Measurements from ENCODE around the gene ETV5.

ETV5 gene

DNA sequence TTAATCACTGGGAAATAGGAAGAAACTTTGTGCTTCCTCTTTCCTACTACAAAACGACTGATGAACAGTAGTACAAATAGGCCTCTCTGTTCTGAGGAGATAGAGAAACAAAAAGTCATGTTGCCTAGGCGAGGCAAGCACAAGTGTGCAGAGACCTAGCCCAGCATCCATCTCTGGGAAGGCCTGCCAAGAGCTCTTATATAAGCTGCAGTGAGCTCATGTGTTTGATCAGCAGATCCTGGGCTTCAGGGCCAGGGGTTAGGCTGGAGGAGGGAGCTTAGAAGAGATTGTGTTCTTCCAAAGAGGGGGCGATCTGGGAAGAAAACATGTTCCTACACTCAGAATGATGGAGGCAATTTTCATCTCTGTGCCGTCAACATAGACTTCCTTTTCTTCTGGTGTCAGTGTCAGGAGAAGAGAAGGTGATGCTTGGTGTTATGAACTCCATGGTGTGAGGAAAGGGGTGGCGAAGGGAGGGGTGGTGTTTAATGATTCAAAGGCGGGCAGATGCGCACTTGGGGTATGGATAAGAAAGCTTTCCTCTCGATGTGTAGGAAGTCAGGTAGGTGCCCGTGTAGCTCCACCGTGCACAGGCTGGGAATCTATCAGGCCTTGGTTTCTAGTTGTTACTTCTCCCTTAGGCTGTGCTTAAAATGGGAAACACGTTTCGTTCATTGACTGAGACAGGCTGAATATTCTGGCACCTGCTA is 29.5 kb upstream of the ETV5 start:
- TF ChIP-seq JUND (IDR thresholded peaks at IDR 0.05; ENCODE audit: low read depth) = no peak
- in situ Hi-C loops (cut with HindIII; ENCODE audit: low pct_unique_long_range_greater_than_20kb, low sequenced_read_pairs) = no loop called here
- no peak for DNase-seq (ENCODE audit: low read depth in 1 of 2, low spot score in 1 of 2)

DNA sequence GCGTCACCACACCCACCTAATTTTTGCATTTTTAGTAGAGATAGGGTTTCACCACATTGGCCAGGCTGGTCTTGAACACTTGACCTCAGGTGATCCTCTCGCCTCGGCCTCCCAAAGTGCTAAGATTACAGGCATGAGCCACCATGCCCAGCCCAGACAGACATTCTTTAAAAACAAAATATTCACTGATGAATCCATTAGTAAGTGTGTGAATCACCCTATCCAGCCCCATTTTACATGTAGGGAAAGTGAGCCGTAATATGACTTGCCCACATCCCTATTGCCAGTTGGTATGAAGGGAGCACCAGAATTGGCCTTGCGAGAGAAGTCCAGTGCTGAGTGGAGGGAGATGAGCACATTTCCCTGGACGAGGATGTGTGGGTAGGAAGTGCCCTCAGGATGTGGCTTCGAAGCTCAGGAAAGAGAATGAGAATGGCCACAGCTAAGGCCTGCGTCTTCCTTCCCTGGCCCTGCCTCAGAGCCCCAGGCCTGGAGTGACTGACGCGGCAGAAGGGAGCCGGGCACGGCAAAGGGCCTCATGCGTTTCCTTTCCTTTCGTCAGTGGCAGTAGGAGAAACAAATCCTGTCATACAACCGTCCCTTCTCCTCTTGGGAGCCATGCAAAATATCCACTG is 28.3 kb upstream of the ETV5 start:
- DNase-seq (ENCODE audit: low read depth in 1 of 2, low spot score in 1 of 2) = no peak
- in situ Hi-C loops (cut with HindIII; ENCODE audit: low pct_unique_long_range_greater_than_20kb, low sequenced_read_pairs) = no loop called here
- TF ChIP-seq JUND (IDR thresholded peaks at IDR 0.05; ENCODE audit: low read depth) = no peak

DNA sequence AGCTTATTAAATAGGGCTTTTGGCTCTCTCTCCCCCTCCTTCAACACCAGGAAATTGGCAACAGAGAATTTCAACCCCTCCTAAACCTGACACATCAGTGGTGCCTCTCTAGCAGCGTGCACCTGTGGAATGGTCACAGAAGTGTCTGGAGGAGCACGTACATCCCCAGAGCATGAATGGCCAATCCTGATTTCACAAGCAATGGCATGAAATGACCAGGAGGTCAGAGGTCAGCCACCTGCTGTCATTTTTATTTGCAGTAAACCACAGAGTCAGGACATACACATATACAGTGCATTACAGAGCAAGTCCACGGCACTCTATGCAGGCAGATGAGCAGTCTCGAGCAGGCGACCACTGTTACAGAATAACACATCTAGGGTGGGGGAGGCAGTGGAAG is 25.1 kb upstream of the ETV5 start:
- DNase-seq (ENCODE audit: low read depth in 1 of 2, low spot score in 1 of 2) = no peak
- TF ChIP-seq JUND (IDR thresholded peaks at IDR 0.05; ENCODE audit: low read depth) = no peak
- in situ Hi-C loops (cut with HindIII; ENCODE audit: low pct_unique_long_range_greater_than_20kb, low sequenced_read_pairs) = no loop called here

DNA sequence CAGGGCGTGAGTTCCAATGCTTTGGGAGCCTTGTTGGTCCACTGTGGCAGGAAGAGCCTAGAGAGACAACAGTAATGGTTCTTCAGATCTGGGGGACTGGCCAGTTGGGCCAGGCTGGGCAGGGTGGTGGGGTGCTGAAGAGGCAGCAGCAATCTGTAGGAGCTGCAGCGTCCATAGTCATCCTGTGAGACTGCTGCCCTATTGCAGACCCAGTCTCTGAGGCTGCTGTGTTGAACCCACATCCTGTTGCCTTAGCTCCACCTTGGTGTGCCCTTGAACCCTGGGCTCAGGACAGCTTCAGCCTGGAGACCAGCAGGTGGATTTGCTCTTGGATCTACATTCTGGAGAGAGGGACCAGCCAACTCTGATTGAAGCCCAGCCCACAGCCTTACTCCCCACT is 23.6 kb upstream of the ETV5 start:
- in situ Hi-C loops (cut with HindIII; ENCODE audit: low pct_unique_long_range_greater_than_20kb, low sequenced_read_pairs) = no loop called here
- TF ChIP-seq JUND (IDR thresholded peaks at IDR 0.05; ENCODE audit: low read depth) = no peak
- no peak for DNase-seq (ENCODE audit: low read depth in 1 of 2, low spot score in 1 of 2)

DNA sequence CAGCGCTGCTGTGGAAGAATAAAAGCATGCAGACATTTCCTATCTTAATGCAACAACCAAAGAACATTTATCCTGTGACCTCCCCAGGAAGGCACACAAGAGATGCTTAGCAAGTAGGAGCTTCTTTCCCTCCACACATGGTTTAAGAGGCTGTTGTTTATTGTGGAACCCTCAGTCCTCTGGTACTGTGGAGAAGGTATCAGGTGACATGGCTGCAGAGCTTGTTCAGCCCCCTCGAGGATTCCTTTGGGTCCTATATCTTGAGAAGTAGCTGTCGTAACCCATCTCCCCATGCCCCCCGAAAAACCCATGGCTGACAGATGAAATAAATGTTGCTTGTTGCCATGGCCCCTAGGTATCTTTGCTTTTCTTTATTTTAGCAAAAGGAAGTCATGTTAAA is 20.3 kb upstream of the ETV5 start:
- no peak for TF ChIP-seq JUND (IDR thresholded peaks at IDR 0.05; ENCODE audit: low read depth)
- no peak for DNase-seq (ENCODE audit: low read depth in 1 of 2, low spot score in 1 of 2)
- in situ Hi-C loops (cut with HindIII; ENCODE audit: low pct_unique_long_range_greater_than_20kb, low sequenced_read_pairs) = no loop called here

DNA sequence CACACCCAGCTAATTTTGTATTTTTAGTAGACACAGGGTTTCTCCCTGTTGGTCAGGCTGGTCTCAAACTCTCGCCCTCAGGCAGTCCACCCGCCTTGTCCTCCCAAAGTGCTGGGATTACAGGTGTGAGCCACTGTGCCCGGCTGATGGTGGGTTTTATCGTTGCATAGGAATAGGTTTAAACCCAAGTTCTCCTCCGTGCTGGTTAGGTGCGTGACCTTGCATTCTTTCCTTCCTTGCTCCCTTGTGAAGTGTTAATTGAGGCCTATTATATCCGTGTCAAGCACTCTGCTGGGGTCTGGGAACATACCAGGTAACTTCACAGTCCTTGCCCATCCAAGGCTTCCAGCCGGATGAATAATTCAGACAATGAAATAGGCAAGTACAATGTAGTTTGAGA is 19.3 kb upstream of the ETV5 start:
- no peak for TF ChIP-seq JUND (IDR thresholded peaks at IDR 0.05; ENCODE audit: low read depth)
- in situ Hi-C loops (cut with HindIII; ENCODE audit: low pct_unique_long_range_greater_than_20kb, low sequenced_read_pairs) = no loop called here
- DNase-seq (ENCODE audit: low read depth in 1 of 2, low spot score in 1 of 2) = no peak

DNA sequence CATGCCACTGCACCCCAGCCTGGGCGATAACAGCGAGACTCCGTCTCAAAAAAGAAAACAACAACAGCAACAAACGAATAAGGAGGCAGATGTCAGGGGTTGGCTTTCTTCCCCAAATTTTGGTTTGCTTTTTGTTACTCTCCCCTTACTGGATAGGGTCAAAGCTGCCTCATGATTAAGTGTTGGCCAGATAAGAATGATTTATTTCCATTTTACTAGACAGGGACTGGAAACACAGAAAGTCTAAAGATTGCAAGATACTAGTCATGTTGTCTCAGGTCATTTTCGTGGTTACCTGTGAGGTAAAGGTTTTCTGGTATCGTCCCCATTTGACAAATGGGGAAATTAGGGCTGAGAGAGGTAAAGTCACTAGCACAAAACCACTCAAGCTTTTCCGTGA is 18.6 kb upstream of the ETV5 start:
- TF ChIP-seq JUND (IDR thresholded peaks at IDR 0.05; ENCODE audit: low read depth) = no peak
- DNase-seq (ENCODE audit: low read depth in 1 of 2, low spot score in 1 of 2) = no peak
- in situ Hi-C loops (cut with HindIII; ENCODE audit: low pct_unique_long_range_greater_than_20kb, low sequenced_read_pairs) = no loop called here

DNA sequence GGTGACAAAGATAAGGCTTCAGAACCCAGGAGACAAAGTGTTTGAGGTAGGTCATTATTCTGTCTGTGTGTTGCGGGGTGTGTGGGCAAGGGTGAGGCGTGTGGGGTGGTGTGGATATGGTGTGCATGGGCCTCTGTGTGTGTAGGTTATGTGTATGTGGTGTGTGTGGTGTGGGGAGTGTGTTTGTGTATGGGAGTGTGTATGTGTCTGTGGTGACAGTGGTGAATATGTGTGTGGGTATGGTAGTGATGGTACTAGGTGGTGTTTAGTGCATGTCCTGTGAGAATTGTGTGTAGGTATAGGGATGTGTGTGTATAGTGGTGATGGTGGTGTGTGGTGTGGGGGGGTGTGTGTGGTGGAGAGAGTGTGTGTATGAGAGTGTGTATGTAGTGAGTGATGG is 16.2 kb upstream of the ETV5 start:
- DNase-seq (ENCODE audit: low read depth in 1 of 2, low spot score in 1 of 2) = no peak
- in situ Hi-C loops (cut with HindIII; ENCODE audit: low pct_unique_long_range_greater_than_20kb, low sequenced_read_pairs) = no loop called here
- TF ChIP-seq JUND (IDR thresholded peaks at IDR 0.05; ENCODE audit: low read depth) = no peak

DNA sequence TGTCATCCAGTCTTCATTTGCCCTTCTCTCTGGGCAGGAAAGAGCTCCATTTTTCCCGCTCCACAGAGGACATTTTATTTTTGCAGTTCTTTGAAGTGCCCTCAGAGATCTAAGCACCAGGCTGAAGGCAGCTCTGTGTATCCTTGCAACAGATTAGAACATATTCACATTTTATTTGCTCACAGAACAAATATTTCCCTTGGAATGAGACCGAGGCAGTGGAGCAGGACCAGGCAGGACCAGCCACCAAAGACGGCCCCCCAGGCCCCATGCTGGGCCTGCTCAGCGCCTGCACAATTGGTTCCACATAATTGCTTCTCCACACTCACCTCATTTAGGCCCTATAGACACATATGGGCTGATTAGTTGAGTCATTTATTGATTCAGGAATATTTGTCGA is 15.7 kb upstream of the ETV5 start:
- in situ Hi-C loops (cut with HindIII; ENCODE audit: low pct_unique_long_range_greater_than_20kb, low sequenced_read_pairs) = no loop called here
- DNase-seq (ENCODE audit: low read depth in 1 of 2, low spot score in 1 of 2) = peak in 1 of 2 experiments; percentile 49

DNA sequence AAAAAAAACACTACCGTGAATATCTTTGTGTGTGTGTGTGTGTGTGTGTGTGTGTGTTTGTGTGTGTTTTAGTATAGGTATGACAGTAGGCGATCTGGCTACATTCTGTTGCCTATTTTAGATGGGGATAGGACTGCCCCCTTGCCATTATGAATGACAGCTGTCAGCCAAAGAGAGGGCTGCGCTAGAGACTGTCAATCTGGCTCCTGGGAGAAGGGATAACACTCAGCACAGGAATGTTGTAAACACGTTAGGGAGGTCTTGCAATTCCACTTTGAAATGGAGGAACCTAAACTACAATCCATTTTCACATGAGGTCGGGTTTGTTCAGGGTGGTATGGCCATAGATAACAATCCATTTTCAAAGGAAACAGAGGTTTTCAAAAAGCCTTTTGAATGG is 14.1 kb upstream of the ETV5 start:
- TF ChIP-seq JUND (IDR thresholded peaks at IDR 0.05; ENCODE audit: low read depth) = no peak
- no peak for DNase-seq (ENCODE audit: low read depth in 1 of 2, low spot score in 1 of 2)
- in situ Hi-C loops (cut with HindIII; ENCODE audit: low pct_unique_long_range_greater_than_20kb, low sequenced_read_pairs) = no loop called here

More for the DNA sequence above, 15.7 kb upstream of the ETV5 start:
- TF ChIP-seq JUND (IDR thresholded peaks at IDR 0.05; ENCODE audit: low read depth) = no peak

DNA sequence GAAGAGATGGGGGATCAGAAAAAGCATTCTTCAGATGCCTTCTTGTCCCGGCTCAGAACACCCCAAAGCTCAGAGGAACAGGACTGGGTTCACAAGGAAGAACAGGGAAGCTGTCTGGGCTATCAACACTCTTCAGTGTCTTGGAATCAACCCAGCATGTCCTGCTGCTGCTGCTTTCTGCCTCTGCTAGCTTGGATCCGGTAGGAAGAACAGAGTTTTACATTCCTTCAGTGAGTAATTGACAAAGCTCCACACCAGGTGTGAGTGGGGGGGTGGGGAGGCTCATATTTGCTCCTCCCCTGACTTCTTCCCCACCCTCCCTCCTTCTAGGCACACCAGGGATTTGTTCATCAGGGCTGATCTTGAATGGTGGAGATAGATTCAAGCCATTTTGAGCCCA is 13.1 kb upstream of the ETV5 start:
- TF ChIP-seq JUND (IDR thresholded peaks at IDR 0.05; ENCODE audit: low read depth) = no peak
- DNase-seq (ENCODE audit: low read depth in 1 of 2, low spot score in 1 of 2) = peak in 1 of 2 experiments; percentile 34
- in situ Hi-C loops (cut with HindIII; ENCODE audit: low pct_unique_long_range_greater_than_20kb, low sequenced_read_pairs) = no loop called here

DNA sequence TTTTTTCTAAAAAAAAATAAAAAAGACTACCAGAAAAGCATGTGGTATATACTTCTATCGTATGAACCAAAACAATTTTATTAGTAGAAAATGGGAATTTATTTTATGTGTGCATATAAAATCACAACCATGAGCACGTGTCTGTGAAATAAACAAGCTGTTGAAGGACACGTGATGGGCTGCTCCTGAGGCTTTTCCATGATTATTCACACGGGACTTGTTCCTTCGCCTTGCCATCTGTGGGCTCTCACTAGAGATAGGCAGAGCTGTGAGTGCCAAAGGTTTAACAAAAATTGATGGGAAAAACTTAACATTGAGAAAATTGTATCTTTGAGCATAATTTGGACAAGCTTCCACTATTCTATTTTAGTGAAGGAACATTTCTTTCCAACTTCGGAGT is 12.4 kb upstream of the ETV5 start:
- in situ Hi-C loops (cut with HindIII; ENCODE audit: low pct_unique_long_range_greater_than_20kb, low sequenced_read_pairs) = no loop called here
- TF ChIP-seq JUND (IDR thresholded peaks at IDR 0.05; ENCODE audit: low read depth) = no peak
- no peak for DNase-seq (ENCODE audit: low read depth in 1 of 2, low spot score in 1 of 2)

DNA sequence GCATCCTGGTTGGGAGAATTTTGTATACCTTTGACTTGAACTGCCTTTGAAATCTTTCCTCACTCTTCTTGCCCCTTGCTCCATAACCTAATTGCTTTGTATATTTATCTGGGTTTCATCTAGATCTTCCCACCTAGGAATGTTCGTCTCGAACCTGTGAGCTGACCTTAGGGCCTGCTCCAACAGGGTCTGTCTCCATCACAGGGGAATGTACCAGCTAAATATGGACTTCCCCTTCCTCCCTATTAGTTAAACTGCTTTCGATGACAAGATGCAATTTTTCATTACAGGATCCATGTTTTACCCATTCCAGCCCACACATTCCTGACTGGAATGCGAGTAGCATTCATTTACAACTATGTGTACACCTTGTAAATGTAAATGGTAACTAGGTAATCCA is 10.6 kb upstream of the ETV5 start:
- in situ Hi-C loops (cut with HindIII; ENCODE audit: low pct_unique_long_range_greater_than_20kb, low sequenced_read_pairs) = no loop called here
- no peak for TF ChIP-seq JUND (IDR thresholded peaks at IDR 0.05; ENCODE audit: low read depth)
- no peak for DNase-seq (ENCODE audit: low read depth in 1 of 2, low spot score in 1 of 2)

DNA sequence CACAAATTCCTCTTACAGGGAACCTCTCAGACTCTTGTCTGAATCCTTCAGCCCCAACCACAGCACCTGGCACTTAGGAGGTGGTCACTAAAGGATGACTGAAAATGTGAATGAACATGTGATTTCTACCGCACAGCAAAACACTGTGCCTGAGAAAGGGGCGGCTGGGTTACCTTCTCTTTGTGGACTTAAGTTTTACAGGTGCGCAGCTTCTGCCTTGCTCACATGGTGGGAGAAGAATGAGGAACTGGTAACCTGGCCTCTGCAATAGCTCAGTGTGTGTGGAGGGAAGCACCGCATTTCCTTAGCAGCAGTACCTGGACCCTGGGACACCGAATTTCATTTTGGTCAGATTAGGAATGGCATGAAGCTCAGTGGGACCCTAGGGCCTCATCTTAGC is 9.8 kb upstream of the ETV5 start:
- no peak for DNase-seq (ENCODE audit: low read depth in 1 of 2, low spot score in 1 of 2)
- in situ Hi-C loops (cut with HindIII; ENCODE audit: low pct_unique_long_range_greater_than_20kb, low sequenced_read_pairs) = no loop called here
- no peak for TF ChIP-seq JUND (IDR thresholded peaks at IDR 0.05; ENCODE audit: low read depth)

Measured in T47D (cell line).